WTC11 (cell line): ENCODE results near the gene TMEM181. TPM values are rescaled to one million over a fixed set of nuclear protein-coding genes. Genes with fewer than 3 reads are reported as not detected.

ENCODE experiments used
- ATAC-seq: fragments of 200-7000 bp; cut with Tn5 transposase; 2 replicates; pipeline ENCODE4 v1.10.0; 2021; ENCODE audit warnings: mild to moderate bottlenecking, moderate library complexity
- CTCF ChIA-PET: fragments of 300-600 bp; sonication (Branson Sonifier 250); formaldehyde crosslinking; loops from one replicate; lab custom pipeline; 2021; ENCODE audit warnings: antibody characterized with exemption; lab: Charles Lee
- POLR2A ChIA-PET: fragments of 350-600 bp; sonication (Branson Sonifier 250); formaldehyde crosslinking; loops from one replicate; lab custom pipeline; 2021; ENCODE audit warnings: antibody characterized with exemption; lab: Charles Lee
- DNase-seq: peaks from one replicate; pipeline ENCODE4 v3.0.0; 2021; ENCODE audit warnings: low spot score
- H3K27ac Mint-ChIP-seq: 2 replicates; pipeline ENCODE4 v1.8.0; 2021; ENCODE audit warnings: mixed read lengths
- H3K27me3 Mint-ChIP-seq: 2 replicates; pipeline ENCODE4 v1.8.0; 2021; ENCODE audit warnings: low read depth, mild to moderate bottlenecking, moderate library complexity, mixed read lengths
- H3K36me3 Mint-ChIP-seq: 2 replicates; pipeline ENCODE4 v1.8.0; 2021; ENCODE audit warnings: mixed read lengths
- H3K4me1 Mint-ChIP-seq: 2 replicates; pipeline ENCODE4 v1.8.0; 2022; ENCODE audit warnings: mixed read lengths
- H3K4me3 Mint-ChIP-seq: 2 replicates; pipeline ENCODE4 v1.8.0; 2021; ENCODE audit warnings: mild to moderate bottlenecking, moderate library complexity, mixed read lengths
- H3K9me3 Mint-ChIP-seq: 2 replicates; pipeline ENCODE4 v1.8.0; 2021; ENCODE audit warnings: mixed read lengths
- ATF2 ChIP-seq: sonication (generic); formaldehyde crosslinking; IDR thresholded peaks from 2 replicates; pipeline ENCODE4 v1.8.1; 2022; ENCODE audit warnings: low read depth, missing genetic modification reagents, borderline replicate concordance
- ATF3 ChIP-seq: sonication (generic); formaldehyde crosslinking; conservative IDR thresholded peaks from 2 replicates; pipeline ENCODE4 v1.8.1; 2022; ENCODE audit warnings: mild to moderate bottlenecking, missing genetic modification reagents
- ATF6 ChIP-seq: sonication (generic); formaldehyde crosslinking; IDR thresholded peaks from 2 replicates; pipeline ENCODE4 v1.8.1; 2023; ENCODE audit warnings: mild to moderate bottlenecking, missing genetic modification reagents
- CBFB ChIP-seq: sonication (generic); formaldehyde crosslinking; IDR thresholded peaks from 2 replicates; pipeline ENCODE4 v1.8.1; 2022; ENCODE audit warnings: mild to moderate bottlenecking, low read depth, missing genetic modification reagents
- E2F5 ChIP-seq: sonication (generic); formaldehyde crosslinking; IDR thresholded peaks from 2 replicates; pipeline ENCODE4 v1.8.1; 2022; ENCODE audit warnings: mild to moderate bottlenecking, moderate library complexity, missing genetic modification reagents
- ESRRA ChIP-seq: sonication (generic); formaldehyde crosslinking; IDR thresholded peaks from 2 replicates; pipeline ENCODE4 v1.8.1; 2022; ENCODE audit warnings: mild to moderate bottlenecking, missing genetic modification reagents, borderline replicate concordance
- GABPB1 ChIP-seq: sonication (generic); formaldehyde crosslinking; IDR thresholded peaks from 2 replicates; pipeline ENCODE4 v1.8.1; 2023; ENCODE audit warnings: mild to moderate bottlenecking, missing genetic modification reagents
- GTF2I ChIP-seq: fragments of 250-450 bp; sonication (Bioruptor Pico); conservative IDR thresholded peaks from 2 replicates; pipeline ENCODE4 v1.4.0; 2021; ENCODE audit warnings: mild to moderate bottlenecking
- HMGXB4 ChIP-seq: sonication (generic); formaldehyde crosslinking; IDR thresholded peaks from 2 replicates; pipeline ENCODE4 v1.8.1; 2023; ENCODE audit warnings: mild to moderate bottlenecking, moderate library complexity, missing genetic modification reagents
- IRF1 ChIP-seq: sonication (generic); formaldehyde crosslinking; IDR thresholded peaks from 2 replicates; pipeline ENCODE4 v1.8.0; 2023; ENCODE audit warnings: missing genetic modification reagents
- IRF2 ChIP-seq: sonication (generic); formaldehyde crosslinking; IDR thresholded peaks from 2 replicates; pipeline ENCODE4 v1.8.0; 2022; ENCODE audit warnings: low read depth, missing genetic modification reagents, borderline replicate concordance
- MAX ChIP-seq: sonication (generic); formaldehyde crosslinking; IDR thresholded peaks from 2 replicates; pipeline ENCODE4 v1.8.0; 2022; ENCODE audit warnings: mild to moderate bottlenecking, missing genetic modification reagents
- MYBL2 ChIP-seq: sonication (generic); formaldehyde crosslinking; IDR thresholded peaks from 2 replicates; pipeline ENCODE4 v1.8.1; 2023; ENCODE audit warnings: mild to moderate bottlenecking, moderate library complexity, missing genetic modification reagents
- NFE2L1 ChIP-seq: sonication (generic); formaldehyde crosslinking; IDR thresholded peaks from 2 replicates; pipeline ENCODE4 v1.8.1; 2023; ENCODE audit warnings: missing genetic modification reagents
- NFYB ChIP-seq: sonication (generic); formaldehyde crosslinking; conservative IDR thresholded peaks from 2 replicates; pipeline ENCODE4 v1.8.0; 2022; ENCODE audit warnings: low read depth, missing genetic modification reagents
- NR2C2 ChIP-seq: sonication (generic); formaldehyde crosslinking; IDR thresholded peaks from 2 replicates; pipeline ENCODE4 v1.8.0; 2022; ENCODE audit warnings: mild to moderate bottlenecking, missing genetic modification reagents
- SMAD4 ChIP-seq: sonication (generic); formaldehyde crosslinking; IDR thresholded peaks from 2 replicates; pipeline ENCODE4 v1.8.0; 2022; ENCODE audit warnings: mild to moderate bottlenecking, missing genetic modification reagents
- TEAD1 ChIP-seq: sonication (generic); formaldehyde crosslinking; IDR thresholded peaks from 2 replicates; pipeline ENCODE4 v1.8.0; 2022; ENCODE audit warnings: mild to moderate bottlenecking, missing genetic modification reagents
- USF1 ChIP-seq: sonication (generic); formaldehyde crosslinking; IDR thresholded peaks from 2 replicates; pipeline ENCODE4 v1.8.0; 2022; ENCODE audit warnings: mild to moderate bottlenecking, missing genetic modification reagents
- ZNF219 ChIP-seq: sonication (generic); formaldehyde crosslinking; IDR thresholded peaks from 2 replicates; pipeline ENCODE4 v1.8.0; 2023; ENCODE audit warnings: missing genetic modification reagents, mild to moderate bottlenecking, borderline replicate concordance
- ZNF232 ChIP-seq: sonication (generic); formaldehyde crosslinking; IDR thresholded peaks from 2 replicates; pipeline ENCODE4 v1.8.0; 2022; ENCODE audit warnings: mild to moderate bottlenecking, missing genetic modification reagents
- ZNF423 ChIP-seq: fragments of 250-450 bp; sonication (Bioruptor Pico); IDR thresholded peaks from 2 replicates; pipeline ENCODE4 v2.1.2; 2022; ENCODE audit warnings: mild to moderate bottlenecking, moderate library complexity
- ZNF532 ChIP-seq: fragments of 250-450 bp; sonication (Bioruptor Pico); IDR thresholded peaks from 2 replicates; pipeline ENCODE4 v1.9.0; 2021; ENCODE audit warnings: mild to moderate bottlenecking, borderline replicate concordance
- total RNA-seq: library from RNA; stranded (reverse); gene quantifications from 3 replicates; pipeline ENCODE4 v1.2.3, GENCODE V29; 2021

The TMEM181 gene
- total RNA-seq, 1 experiment from 2014 or later: 18.8 TPM

- H3K4me1 Mint-ChIP-seq: peaks cover 23% of the 10 kb centered on the region
- POLR2A ChIA-PET: no interaction called here
- H3K4me3 Mint-ChIP-seq: no peak overlapping the region
- no peak overlapping the region for H3K27ac Mint-ChIP-seq
- peak; percentile 52 for DNase-seq
- H3K27me3 Mint-ChIP-seq: peaks cover 2% of the 10 kb centered on the region; the same call in 1 of the 2 replicates
- H3K36me3 Mint-ChIP-seq: no peaks in the 10 kb centered on the region
- TF ChIP-seq IRF2 (CRISPR knock-in tag) (no peak), NR2C2 (CRISPR knock-in tag) (no peak), ZNF219 (CRISPR knock-in tag) (no peak), NFYB (CRISPR knock-in tag) (no peak), ZNF532 (CRISPR knock-in tag) (no peak), ZNF423 (CRISPR knock-in tag) (no peak), ATF2 (no peak), ATF3 (no peak), ZNF232 (CRISPR knock-in tag) (no peak)
- peak; percentile 78 for ATAC-seq
- CTCF ChIA-PET: interaction anchor here (0.6 to 4.1 kb wide), 26 partner anchors 9 to 474 kb away, joined by 3 to 42 read pairs (median 5); partner anchors contain the start of genes DYNLT1 and SYTL3
- H3K9me3 Mint-ChIP-seq: no peaks in the 10 kb centered on the region
These were observed 100.5 kb downstream of the TMEM181 start for GRCh38 chr6:158660333-158660754.

- peak; percentile 34; the same call in 1 of the 2 replicates for ATAC-seq
- Mint-ChIP-seq H3K4me1 (peaks cover 21% of the 10 kb centered on the region), H3K27me3 (peaks cover 2% of the 10 kb centered on the region; the same call in 1 of the 2 replicates), H3K9me3 (no peaks in the 10 kb centered on the region), H3K27ac (no peak overlapping the region), H3K36me3 (no peaks in the 10 kb centered on the region), H3K4me3 (no peak overlapping the region)
- POLR2A ChIA-PET: no interaction called here
- DNase-seq: no peak
- CTCF ChIA-PET: interaction anchor here (1.8 to 4.1 kb wide), 5 partner anchors 16 to 474 kb away, joined by 4 to 42 read pairs (median 9); partner anchors contain the start of gene DYNLT1
- no peak for TF ChIP-seq HMGXB4 (CRISPR knock-in tag)
- no peak for TF ChIP-seq ATF6 (CRISPR knock-in tag)
- no peak for TF ChIP-seq MYBL2 (CRISPR knock-in tag)
- TF ChIP-seq GTF2I (CRISPR knock-in tag): no peak
- no peak for TF ChIP-seq NFE2L1 (CRISPR knock-in tag)
- no peak for TF ChIP-seq ESRRA (CRISPR knock-in tag)
- TF ChIP-seq MAX: no peak
- TF ChIP-seq ZNF423 (CRISPR knock-in tag): no peak
- TF ChIP-seq USF1 (CRISPR knock-in tag): no peak
- TF ChIP-seq SMAD4 (CRISPR knock-in tag): no peak
- no peak for TF ChIP-seq E2F5 (CRISPR knock-in tag)
- no peak for TF ChIP-seq GABPB1 (CRISPR knock-in tag)
- TF ChIP-seq IRF1 (CRISPR knock-in tag): no peak
- no peak for TF ChIP-seq CBFB (CRISPR knock-in tag)
- no peak for TF ChIP-seq TEAD1 (CRISPR knock-in tag)
These were observed 101.3 kb downstream of the TMEM181 start for GRCh38 chr6:158661156-158661685.
